GM18951 (cell line): ENCODE results near the gene PDE7B.

Experiments
- POLR2A ChIP-seq: IDR thresholded peaks from 4 replicates; pipeline ENCODE4 v1.6.1; 2011; ENCODE audit warnings: mild to moderate bottlenecking; ENCODE audit not compliant: insufficient read length, insufficient read depth; ENCODE audit errors: extremely low read depth
- in situ Hi-C: fragments of 300-500 bp; cut with MboI; formaldehyde crosslinking; loops from one replicate; pipeline ENCODE4 v1.12.0; 2022; ENCODE audit warnings: low sequenced_read_pairs, mixed read lengths, inconsistent platforms; ENCODE audit not compliant: unreplicated experiment

Gene PDE7B

DNA sequence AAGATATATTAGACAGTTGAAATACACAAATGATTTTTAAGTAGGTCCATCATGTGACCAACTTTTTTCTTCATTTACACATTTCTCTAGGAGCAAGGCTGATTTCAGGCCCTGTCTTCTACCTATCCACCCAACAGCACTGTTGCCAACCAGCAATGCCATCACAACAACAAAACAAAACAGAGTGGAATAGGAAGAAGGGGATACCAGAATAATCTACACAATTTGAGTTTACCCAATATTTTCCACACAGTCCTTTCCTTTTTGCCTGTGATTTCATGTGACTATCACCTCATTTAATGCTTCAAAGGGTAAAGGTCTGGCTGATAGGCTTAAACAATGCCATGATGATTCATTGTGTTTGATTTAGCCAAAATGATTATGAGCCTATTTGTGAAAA, 303.7 kb downstream of the PDE7B start:
- in situ Hi-C loops, result no loop called here
- TF ChIP-seq POLR2A, result no peak

DNA sequence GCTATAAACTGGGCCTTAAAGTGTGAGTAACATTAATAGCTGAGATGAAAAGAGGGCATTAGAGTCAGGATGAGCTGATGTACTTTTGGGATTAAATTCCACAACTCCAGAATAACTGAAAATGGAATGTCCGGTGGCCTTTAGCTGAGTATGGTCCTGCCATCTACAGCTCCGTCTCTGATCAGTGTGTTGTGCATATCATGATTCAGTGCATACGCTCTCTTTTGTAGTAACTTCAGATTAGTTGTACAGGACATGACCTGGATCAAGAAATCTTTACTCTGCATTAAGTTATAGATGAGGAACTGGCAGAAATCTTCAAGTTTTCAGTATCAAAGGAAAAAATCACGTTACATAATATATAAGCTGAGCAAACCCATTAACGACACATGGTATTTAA, 306.2 kb downstream of the PDE7B start:
- TF ChIP-seq POLR2A, result no peak
- in situ Hi-C loops, result no loop called here

DNA sequence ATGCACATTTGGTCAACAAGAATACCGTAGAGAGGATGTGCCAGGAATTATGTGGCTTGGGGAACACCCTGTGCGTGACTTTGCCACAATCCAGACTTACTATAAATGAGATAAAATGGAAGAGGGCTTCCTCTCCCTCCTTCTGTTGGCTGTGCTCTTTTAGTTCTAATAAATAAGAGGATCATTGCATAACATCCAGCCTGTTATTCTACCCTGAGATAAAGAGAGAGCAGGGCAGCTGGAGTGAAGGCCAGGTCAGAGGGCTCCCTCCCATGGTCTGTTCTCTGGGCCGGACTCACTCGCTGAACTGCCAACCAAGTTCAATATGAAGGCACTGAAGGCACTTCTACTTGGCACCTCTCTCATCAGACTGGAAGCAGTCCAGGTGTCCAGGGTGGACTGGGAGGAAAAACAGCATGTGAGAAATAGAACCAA, 306.9 kb downstream of the PDE7B start:
- TF ChIP-seq POLR2A, result no peak
- in situ Hi-C loops, result no loop called here

DNA sequence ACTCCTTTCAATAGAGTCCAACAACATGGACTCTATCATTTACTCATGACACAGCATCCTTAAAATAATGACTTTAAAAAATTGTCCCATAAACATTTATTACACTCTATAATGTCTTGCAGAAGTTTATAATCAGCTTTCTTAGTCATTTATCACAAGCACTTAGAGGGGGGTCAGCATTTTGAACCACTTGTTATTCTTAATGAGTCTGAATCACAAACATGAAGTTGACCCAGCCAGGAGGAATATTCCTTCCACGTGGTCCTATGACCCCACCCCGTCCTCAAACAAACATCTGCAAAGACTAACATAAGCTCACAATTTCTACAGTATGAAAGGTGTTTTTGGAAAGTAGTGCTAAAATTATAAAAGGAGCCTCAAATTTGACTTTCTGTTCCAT, 307.5 kb downstream of the PDE7B start:
- in situ Hi-C loops, result no loop called here
- TF ChIP-seq POLR2A, result no peak

DNA sequence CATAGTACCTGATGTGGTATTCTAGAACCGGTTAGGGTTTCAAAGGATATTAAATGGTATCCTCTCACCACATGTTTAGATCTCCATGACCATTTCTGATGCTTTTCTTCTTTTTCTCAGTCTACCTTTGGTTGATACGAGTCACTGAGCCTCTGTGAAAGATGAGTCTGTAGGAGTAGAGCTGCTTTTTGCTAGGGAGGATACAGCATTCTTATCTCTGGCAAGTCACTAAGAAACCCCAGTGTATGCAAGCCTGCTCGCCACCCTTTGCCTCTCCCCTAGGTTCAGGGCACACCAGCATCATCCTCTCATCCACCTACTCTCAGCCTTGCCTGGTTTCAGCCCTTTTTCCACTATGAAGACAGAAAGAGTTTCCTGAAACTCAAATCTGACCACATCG, 308.7 kb downstream of the PDE7B start:
- in situ Hi-C loops, result no loop called here
- no peak for TF ChIP-seq POLR2A

DNA sequence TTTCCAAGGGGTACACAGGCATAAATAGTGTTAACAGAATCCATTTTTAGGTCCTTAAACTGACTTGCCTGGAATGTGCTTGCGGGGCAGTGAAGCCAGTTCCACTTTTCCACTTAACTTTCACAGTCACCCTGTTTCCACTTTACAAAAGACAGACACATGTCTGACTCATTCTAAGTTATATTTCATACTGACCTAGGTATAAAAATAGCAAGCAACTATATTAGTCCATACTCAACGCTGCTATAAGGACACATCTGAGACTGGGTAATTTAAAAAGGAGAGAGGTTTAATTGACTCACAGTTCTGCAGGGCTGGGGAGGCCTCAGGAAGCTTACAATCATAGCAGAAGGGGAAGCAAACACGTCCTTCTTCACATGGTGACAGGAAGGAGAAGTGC, 310.4 kb downstream of the PDE7B start:
- in situ Hi-C loops, result no loop called here
- TF ChIP-seq POLR2A, result no peak

DNA sequence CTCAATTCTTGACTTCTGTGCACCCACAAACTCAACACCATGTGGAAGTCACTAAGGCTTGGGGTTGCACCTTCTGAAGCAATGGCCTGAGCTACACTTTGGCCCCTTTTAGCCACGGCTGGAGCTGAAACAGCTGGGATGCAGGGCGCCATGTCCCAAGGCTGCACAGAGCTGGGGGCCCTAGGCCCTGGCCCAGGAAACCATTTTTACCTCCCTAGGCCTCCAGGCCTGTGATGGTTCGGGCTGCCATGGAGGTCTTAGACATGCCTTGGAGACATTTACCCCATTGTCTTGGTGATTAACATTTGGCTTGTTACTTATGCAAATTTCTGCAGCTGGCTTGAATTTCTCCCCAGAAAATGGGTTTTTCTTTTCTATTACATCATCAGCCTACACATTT, 311.8 kb downstream of the PDE7B start:
- in situ Hi-C loops, result no loop called here
- no peak for TF ChIP-seq POLR2A

DNA sequence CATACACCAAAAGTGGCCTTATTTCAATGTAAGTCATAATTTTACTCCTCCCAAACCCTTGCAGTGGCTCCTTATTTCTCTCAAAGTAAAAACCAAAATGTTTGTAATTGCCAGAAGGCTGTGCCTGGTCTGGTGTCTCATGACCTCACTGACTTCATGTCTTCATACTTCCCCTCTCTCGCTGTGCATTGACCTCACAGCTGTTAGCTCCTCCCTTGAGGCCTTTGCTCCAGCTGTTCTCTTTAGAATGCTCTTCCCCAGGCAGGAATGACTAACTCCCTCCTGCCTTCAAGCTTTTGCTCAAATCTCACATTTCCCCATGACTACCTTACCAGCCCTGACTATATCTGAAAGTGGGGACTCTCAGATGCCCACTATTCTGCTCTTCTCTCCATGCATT, 315.3 kb downstream of the PDE7B start:
- in situ Hi-C loops, result no loop called here
- TF ChIP-seq POLR2A, result no peak

DNA sequence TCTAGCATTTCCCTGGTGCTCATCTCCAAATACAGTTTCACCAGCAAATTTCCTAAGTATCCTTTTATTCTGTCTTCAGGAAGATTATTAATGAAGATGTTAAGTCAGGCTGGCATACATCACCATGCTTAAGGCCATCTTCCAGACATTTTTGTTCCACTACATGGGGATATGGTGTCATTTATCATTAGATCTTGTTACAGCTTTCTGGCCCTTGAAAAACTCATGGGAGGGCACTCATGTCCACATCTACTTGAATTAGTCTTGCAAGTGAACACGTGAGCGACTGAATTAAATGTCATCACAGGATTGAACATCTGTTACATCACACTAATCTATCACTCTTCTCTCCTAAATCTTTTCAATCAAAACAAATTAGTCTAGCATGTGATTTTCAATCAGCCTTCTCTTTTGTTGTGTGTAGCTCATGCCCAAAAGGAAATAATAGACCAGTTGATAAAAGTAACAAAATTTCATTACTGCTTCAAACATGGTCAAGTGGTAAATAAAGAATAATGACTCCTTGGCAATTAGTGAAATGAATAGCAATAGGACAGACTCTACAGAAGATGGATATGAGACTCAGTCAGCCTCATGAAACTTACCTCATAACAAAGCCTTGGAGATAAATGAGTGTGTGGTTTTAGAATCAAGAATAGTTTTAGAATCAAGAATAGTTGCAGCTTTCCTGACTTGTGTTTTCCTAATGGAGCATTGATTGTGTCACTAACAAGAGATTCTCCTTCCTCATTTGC, 318.1 kb downstream of the PDE7B start:
- TF ChIP-seq POLR2A, result no peak

DNA sequence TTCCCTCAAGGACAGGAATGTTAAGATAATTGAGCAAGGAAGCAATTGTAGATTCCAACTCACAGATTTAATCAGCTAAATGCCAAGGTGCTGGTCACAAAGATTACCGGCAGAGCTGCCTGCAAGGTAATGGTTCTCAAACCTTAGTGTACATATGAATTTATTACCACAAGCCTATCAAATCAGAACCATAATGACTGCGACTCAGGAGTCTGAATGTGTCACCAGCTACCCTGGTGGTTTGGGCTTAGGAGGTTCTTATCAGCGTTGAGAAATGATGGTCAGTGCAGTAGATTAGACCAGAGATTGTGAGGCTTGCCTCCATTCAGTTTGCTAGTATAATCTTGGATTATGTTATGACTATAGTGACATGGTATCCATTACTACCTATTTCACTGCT, 319.7 kb downstream of the PDE7B start:
- in situ Hi-C loops, result no loop called here
- no peak for TF ChIP-seq POLR2A

More for the DNA sequence above, 318.1 kb downstream of the PDE7B start:
- in situ Hi-C loops, result no loop called here

DNA sequence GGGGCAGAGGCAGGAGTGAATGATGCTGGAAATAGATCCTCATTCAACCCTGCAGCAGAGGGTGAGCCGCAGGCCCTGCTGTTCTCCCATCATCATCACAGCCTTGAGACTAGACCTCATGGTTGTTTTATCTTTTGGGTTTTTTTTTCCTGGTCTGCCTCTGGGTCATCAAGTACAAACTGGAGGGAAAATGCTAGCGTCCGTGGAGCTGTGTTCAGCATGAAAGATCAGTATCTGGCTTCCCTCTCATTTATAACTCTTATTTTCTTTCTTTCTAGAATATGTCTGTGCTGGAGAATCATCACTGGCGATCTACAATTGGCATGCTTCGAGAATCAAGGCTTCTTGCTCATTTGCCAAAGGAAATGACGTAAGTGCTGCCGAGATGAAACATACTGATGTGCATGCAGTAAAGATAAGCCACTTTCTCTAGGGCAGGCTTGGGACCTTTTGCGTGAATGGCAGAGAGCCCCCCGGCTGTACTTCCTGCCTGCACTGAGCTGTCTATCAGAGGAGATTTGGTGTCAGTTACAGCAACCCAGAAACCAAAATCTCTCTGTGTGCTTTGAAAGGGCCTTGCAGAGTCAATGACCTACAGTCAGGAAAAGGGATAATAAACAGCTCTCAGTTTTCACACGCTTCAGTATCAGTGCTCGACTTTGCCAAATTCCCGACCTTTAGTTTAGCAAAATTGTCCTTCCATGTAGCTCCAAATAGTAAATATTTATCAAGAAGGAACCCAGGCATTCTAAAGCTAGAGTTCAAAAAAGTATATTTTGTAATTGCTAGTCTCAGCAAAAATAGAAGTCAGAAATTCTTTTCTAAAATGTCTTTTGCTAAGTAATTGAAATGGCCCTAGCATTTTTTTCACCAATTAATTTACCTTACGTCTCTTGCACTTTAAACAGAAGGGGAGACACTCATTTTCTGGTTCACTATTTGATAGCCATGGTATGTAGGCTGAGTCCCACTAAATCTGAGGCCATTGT, 322.3 kb downstream of the PDE7B start:
- in situ Hi-C loops, result no loop called here
- TF ChIP-seq POLR2A, result no peak

DNA sequence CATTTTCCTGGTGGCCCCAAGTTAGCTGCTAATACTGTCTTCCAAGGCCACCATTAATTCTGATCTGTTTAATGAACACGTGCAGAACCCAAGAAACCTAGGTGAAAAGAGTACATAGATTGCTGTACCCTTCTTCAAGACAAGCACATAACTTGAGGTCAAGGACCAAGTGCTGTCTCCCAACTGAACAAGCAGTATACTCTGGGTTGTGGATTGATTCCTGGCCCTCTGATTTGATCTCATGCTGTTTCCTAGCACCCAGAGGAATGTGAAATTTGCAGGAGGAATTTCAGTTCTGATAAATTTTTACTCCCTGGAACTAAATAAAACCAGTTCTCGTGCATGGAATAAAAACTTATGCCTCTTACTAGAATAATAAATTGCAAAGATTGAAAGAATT, 323.0 kb downstream of the PDE7B start:
- in situ Hi-C loops, result no loop called here
- TF ChIP-seq POLR2A, result no peak

DNA sequence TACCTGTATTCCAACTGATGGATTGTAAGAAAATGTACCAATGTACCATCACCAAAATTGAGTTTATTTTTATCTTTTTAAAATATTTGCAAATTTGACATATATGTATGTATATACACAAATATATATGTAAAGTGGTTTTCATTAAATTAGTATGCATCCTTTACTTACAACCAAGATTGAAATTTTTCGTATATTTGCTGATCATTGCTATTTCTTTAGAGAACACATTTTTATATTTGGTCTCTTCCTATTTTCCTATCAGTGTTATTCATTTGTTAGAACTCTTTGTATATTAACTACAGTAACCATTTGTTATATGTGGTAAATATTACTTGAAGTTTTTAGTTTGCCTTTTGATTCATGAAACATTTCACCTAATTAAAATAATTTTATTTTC, 324.4 kb downstream of the PDE7B start:
- in situ Hi-C loops, result no loop called here
- TF ChIP-seq POLR2A, result no peak

DNA sequence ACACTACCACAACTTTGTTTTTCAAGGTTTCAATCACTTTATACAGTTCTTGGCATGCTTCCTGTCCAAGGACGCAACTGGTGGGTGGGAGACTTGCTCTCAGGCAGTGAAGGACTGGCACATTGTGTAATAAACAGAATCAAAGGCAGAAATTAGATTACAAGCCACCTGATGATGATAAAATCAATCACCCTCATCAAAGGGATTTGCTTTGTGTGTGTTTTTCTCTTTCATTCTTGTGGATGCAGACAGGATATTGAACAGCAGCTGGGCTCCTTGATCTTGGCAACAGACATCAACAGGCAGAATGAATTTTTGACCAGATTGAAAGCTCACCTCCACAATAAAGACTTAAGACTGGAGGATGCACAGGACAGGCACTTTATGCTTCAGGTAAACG, 327.2 kb downstream of the PDE7B start:
- in situ Hi-C loops, result no loop called here
- TF ChIP-seq POLR2A, result no peak
